ENCODE measurements around the gene ST6GAL1.
"Not testable (repeated sequence)": the region's sequence is repeated elsewhere in the genome, so short reads cannot be mapped to it uniquely, and the experiment has no call there.

ST6GAL1 gene

DNA sequence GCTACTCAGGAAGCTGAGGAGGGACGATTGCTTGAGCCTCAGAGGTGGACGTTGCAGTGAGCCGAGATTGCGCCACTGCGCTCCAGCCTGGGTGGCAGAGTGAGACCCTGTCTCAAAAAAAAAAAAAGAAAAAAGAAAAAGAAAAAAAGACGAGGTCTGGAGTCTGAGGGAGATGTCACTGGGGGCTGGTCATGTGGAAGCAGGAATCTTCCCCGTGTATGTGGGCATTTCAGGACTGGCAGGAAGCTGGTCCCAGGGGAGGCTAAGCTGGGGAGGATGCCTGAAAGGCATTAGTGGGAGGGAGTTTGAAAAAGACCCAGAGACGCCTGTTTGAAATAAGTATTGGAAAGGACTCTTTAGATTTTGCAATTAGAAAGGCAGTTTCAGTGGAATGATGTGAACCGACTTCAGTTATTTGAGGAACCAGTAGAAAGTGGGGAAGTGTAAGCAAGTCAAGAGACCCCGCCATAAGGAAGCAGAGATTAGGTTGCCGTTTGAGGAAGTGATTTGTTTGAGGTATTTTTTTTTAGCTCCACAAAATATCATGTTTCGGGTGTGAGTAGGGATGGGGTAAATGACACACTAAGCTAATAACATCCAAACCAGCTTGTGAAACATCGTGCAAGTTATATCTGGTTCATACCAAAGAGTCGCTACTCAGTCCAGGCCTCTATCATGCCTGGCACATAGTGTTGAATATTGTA lies 55.5 kb downstream of the ST6GAL1 start:
- no peak overlapping the region for H3K27ac ChIP-seq (ENCODE audit: low read depth, low read length)
- H3K4me3 ChIP-seq (ENCODE audit: low read length) = no peak overlapping the region
- no peaks in the 10 kb centered on the region for H3K27me3 ChIP-seq (ENCODE audit: control insufficient read depth, insufficient read depth, low read length)
- no peaks in the 10 kb centered on the region for H3K4me1 ChIP-seq (ENCODE audit: control insufficient read depth, insufficient read depth, low read length)
- H3K9ac ChIP-seq (ENCODE audit: low read length) = no peak overlapping the region
- H3K36me3 ChIP-seq (ENCODE audit: control insufficient read depth, insufficient read depth, low read length) = no peaks in the 10 kb centered on the region

DNA sequence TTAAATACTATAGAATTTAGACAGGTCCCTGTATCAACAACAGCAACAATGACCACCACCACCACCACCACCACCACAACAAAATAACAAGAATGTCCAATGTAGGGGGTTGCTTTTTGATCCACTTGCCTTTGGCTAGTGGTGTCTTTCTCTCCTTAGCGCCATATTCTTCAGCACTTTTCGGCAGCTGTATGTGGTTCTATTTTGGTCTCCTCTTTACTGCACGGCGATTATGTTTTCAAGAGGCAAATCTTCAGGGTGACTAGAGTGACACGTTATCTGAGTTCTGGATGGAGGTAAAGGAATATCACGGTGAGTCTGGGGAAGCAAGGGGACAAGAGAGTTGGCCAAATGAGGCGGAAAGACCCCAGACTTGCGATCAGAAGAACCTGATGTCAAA lies 56.1 kb downstream of the ST6GAL1 start:
- Histone ChIP-seq H3K27ac (ENCODE audit: low read depth, low read length) (no peak overlapping the region), H3K36me3 (ENCODE audit: control insufficient read depth, insufficient read depth, low read length) (peaks cover 4% of the 10 kb centered on the region), H3K4me1 (ENCODE audit: control insufficient read depth, insufficient read depth, low read length) (no peaks in the 10 kb centered on the region), H3K4me3 (ENCODE audit: low read length) (no peak overlapping the region), H3K27me3 (ENCODE audit: control insufficient read depth, insufficient read depth, low read length) (no peaks in the 10 kb centered on the region), H3K9ac (ENCODE audit: low read length) (no peak overlapping the region)

DNA sequence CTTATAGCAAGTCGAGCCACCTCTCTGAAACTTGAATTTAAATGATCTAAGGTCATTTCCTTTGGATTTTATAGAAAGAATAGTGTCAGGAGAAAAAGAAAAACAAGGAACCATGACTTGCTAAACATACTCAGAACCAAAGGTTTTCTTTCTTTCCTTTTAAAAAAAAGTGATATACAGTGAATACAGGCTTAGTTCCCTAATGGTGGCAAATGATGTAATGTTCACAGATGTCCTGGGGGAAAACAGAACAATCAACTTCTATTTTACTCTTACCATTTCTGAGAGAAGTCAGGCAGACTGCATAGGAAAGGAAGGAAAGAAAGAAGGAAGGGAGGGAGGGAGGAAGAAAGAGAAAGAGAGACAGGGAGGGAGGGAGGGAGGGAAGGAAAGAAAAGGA lies 56.5 kb downstream of the ST6GAL1 start:
- Histone ChIP-seq H3K36me3 (ENCODE audit: control insufficient read depth, insufficient read depth, low read length) (peaks cover 4% of the 10 kb centered on the region), H3K9ac (ENCODE audit: low read length) (no peak overlapping the region), H3K27me3 (ENCODE audit: control insufficient read depth, insufficient read depth, low read length) (no peaks in the 10 kb centered on the region), H3K27ac (ENCODE audit: low read depth, low read length) (no peak overlapping the region), H3K4me3 (ENCODE audit: low read length) (no peak overlapping the region), H3K4me1 (ENCODE audit: control insufficient read depth, insufficient read depth, low read length) (no peaks in the 10 kb centered on the region)

DNA sequence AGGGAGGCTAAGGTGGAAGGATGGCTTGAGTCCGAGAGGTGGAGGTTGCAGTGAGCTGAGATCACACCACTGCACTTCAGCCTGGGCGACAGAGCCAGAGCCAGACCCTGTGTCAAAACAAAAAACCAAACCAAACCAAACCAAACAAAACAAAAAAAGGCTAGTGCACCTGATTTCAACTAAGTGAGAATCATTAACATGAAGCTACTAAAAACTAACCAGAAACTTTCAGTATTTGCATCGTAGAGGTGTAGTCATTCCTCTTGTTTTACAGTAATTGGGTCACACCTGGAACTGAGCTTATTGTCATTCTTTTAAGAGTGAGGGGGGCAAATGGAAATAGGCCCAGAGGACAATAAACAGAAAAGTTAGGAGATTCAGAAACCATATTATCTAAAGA lies 58.5 kb downstream of the ST6GAL1 start:
- no peak overlapping the region for H3K9ac ChIP-seq (ENCODE audit: low read length)
- H3K27me3 ChIP-seq (ENCODE audit: control insufficient read depth, insufficient read depth, low read length) = no peaks in the 10 kb centered on the region
- no peak overlapping the region for H3K4me3 ChIP-seq (ENCODE audit: low read length)
- H3K36me3 ChIP-seq (ENCODE audit: control insufficient read depth, insufficient read depth, low read length) = peaks cover 4% of the 10 kb centered on the region
- H3K4me1 ChIP-seq (ENCODE audit: control insufficient read depth, insufficient read depth, low read length) = no peaks in the 10 kb centered on the region
- no peak overlapping the region for H3K27ac ChIP-seq (ENCODE audit: low read depth, low read length)

DNA sequence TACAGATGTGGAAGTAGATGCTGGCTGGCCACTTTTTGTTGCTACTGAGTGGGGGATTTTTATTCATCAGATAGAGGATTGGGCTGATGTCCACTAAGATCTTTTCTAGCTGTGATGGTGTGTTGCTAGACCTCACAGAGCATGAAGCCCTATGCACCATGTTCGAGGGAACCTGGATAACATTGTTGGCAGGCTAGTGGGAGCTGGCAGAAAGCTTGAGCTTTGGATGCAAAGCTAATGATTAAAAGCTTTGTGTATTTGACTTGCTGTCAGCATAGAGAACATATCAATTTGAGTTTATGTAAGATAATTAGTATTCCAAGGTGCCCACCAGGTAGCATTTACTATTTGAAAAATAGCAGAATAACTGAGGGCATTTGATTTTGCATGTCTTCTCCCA lies 59.1 kb downstream of the ST6GAL1 start:
- H3K27ac ChIP-seq (ENCODE audit: low read depth, low read length) = no peak overlapping the region
- no peaks in the 10 kb centered on the region for H3K4me1 ChIP-seq (ENCODE audit: control insufficient read depth, insufficient read depth, low read length)

DNA sequence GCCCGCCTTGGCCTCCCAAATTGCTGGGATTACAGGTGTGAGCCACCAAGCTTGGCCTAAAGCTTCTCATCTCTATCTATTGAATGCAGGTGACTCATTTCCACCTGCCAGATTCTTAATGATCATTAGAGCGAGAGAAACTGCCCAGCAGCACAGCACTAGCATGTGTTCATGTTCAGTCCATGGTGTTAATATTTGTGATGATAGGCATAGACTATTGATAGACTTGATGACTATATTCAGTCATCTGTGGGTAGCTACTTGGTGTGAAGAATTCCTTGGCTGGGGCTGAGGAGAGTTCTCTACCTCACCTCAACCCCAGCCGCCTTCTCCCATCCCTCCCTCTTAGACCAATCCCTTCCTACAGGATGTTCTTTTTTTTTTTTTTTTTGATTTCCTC lies 60.0 kb downstream of the ST6GAL1 start:
- H3K4me3 ChIP-seq (ENCODE audit: low read length) = no peak overlapping the region
- H3K9ac ChIP-seq (ENCODE audit: low read length) = no peak overlapping the region
- H3K27ac ChIP-seq (ENCODE audit: low read depth, low read length) = no peak overlapping the region
- peaks cover 4% of the 10 kb centered on the region for H3K36me3 ChIP-seq (ENCODE audit: control insufficient read depth, insufficient read depth, low read length)
- H3K27me3 ChIP-seq (ENCODE audit: control insufficient read depth, insufficient read depth, low read length) = no peaks in the 10 kb centered on the region
- H3K4me1 ChIP-seq (ENCODE audit: control insufficient read depth, insufficient read depth, low read length) = no peaks in the 10 kb centered on the region

More for the DNA sequence above, 59.1 kb downstream of the ST6GAL1 start:
- Histone ChIP-seq H3K36me3 (ENCODE audit: control insufficient read depth, insufficient read depth, low read length) (peaks cover 4% of the 10 kb centered on the region), H3K4me3 (ENCODE audit: low read length) (no peak overlapping the region), H3K27me3 (ENCODE audit: control insufficient read depth, insufficient read depth, low read length) (no peaks in the 10 kb centered on the region), H3K9ac (ENCODE audit: low read length) (no peak overlapping the region)

DNA sequence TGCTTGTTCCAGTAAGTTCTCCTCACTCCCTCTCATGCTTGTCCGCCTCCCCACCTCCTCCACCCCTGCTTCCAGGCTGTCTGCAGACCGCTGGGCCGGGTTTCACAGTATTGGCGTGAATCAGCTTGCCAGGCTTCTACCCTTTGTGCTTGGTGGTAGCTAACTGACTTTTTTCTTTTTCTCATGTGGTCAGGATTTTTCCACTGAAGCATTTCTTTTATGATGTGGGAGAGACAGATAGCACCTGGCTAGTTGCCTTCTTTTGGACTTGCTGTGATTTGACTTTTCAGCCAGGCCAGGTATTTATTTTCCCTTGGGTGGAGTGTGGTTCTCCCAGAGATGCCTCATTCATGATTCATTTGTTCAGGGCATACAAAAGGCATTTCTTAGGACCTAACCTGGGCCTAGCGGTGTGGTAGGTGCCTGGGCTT lies 60.6 kb downstream of the ST6GAL1 start:
- Histone ChIP-seq H3K36me3 (ENCODE audit: control insufficient read depth, insufficient read depth, low read length) (peaks cover 4% of the 10 kb centered on the region), H3K9ac (ENCODE audit: low read length) (no peak overlapping the region), H3K27ac (ENCODE audit: low read depth, low read length) (no peak overlapping the region), H3K4me1 (ENCODE audit: control insufficient read depth, insufficient read depth, low read length) (no peaks in the 10 kb centered on the region), H3K27me3 (ENCODE audit: control insufficient read depth, insufficient read depth, low read length) (no peaks in the 10 kb centered on the region), H3K4me3 (ENCODE audit: low read length) (no peak overlapping the region)

DNA sequence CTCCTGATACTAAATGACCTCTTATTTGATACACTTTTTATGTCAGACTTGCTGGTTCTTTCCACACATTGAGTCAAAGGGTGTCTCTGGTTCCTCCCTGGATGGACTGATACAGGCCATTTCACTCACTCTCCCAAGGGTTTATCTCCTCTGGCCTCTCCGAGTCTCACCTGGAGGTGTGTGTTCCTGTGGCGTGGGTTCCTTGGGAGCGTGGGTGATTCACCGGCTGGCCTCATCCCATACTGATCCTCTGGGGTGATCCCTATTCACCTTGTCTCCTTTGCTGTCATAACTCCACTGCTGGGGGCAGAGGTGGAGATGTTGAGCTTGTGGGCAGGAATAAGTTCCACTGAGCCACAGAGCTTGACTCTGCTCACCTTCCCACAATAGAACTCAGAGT lies 61.1 kb downstream of the ST6GAL1 start:
- Histone ChIP-seq H3K27me3 (ENCODE audit: control insufficient read depth, insufficient read depth, low read length) (no peaks in the 10 kb centered on the region), H3K27ac (ENCODE audit: low read depth, low read length) (no peak overlapping the region), H3K4me3 (ENCODE audit: low read length) (no peak overlapping the region), H3K4me1 (ENCODE audit: control insufficient read depth, insufficient read depth, low read length) (no peaks in the 10 kb centered on the region), H3K9ac (ENCODE audit: low read length) (no peak overlapping the region), H3K36me3 (ENCODE audit: control insufficient read depth, insufficient read depth, low read length) (peaks cover 4% of the 10 kb centered on the region)

DNA sequence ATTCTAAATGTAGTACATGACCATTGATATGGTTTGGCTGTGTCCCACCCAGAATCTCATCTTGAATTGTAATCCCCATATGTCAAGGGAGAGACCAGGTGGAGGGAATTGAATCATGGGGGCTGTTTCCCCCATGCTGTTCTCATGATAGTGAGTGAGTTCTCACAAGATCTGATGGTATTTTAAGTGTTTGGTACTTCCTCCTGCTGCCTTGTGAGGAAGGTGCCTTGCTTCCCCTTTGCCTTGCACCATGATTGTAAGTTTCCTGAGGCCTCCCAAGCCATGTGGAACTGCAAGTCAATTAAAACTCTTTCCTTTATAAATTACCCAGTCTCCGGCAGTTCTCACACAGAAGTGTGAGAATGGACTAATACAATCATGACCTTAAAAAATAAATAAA lies 61.8 kb downstream of the ST6GAL1 start:
- not testable (repeated sequence) for H3K4me3 ChIP-seq (ENCODE audit: low read length); H3K9ac ChIP-seq (ENCODE audit: low read length); H3K27ac ChIP-seq (ENCODE audit: low read depth, low read length); H3K4me1 ChIP-seq (ENCODE audit: control insufficient read depth, insufficient read depth, low read length); H3K36me3 ChIP-seq (ENCODE audit: control insufficient read depth, insufficient read depth, low read length); H3K27me3 ChIP-seq (ENCODE audit: control insufficient read depth, insufficient read depth, low read length)

DNA sequence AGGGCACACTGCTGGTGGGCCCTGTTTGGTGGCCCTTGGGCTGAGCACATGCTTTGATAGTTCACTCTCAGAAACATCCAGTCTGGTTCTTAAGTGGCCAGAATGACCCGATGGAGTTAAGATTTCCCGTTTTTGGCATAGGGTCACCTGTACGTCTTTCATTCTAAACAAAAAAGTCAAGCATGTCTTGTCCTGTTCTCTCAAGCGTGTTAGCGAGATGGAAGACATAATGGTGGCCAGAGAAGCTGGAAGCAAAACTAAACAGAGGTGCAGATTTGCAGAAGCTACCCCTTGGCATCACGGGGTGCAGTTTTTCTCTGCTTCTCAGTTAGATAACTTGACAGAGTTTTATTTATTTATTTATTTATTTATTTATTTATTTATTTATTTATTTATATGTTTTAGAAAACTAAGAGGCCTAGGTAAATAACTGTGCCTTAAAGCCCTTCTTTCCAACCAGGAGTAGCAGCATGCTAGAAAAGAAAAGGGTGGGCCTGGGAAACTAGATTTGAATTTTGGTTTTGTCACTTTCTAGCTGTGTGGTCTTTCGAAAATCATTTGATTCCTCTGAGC lies 63.0 kb downstream of the ST6GAL1 start:
- Histone ChIP-seq H3K4me1 (ENCODE audit: control insufficient read depth, insufficient read depth, low read length) (no peaks in the 10 kb centered on the region), H3K9ac (ENCODE audit: low read length) (no peak overlapping the region), H3K27ac (ENCODE audit: low read depth, low read length) (no peak overlapping the region), H3K36me3 (ENCODE audit: control insufficient read depth, insufficient read depth, low read length) (peaks cover 4% of the 10 kb centered on the region), H3K4me3 (ENCODE audit: low read length) (no peak overlapping the region), H3K27me3 (ENCODE audit: control insufficient read depth, insufficient read depth, low read length) (no peaks in the 10 kb centered on the region)

DNA sequence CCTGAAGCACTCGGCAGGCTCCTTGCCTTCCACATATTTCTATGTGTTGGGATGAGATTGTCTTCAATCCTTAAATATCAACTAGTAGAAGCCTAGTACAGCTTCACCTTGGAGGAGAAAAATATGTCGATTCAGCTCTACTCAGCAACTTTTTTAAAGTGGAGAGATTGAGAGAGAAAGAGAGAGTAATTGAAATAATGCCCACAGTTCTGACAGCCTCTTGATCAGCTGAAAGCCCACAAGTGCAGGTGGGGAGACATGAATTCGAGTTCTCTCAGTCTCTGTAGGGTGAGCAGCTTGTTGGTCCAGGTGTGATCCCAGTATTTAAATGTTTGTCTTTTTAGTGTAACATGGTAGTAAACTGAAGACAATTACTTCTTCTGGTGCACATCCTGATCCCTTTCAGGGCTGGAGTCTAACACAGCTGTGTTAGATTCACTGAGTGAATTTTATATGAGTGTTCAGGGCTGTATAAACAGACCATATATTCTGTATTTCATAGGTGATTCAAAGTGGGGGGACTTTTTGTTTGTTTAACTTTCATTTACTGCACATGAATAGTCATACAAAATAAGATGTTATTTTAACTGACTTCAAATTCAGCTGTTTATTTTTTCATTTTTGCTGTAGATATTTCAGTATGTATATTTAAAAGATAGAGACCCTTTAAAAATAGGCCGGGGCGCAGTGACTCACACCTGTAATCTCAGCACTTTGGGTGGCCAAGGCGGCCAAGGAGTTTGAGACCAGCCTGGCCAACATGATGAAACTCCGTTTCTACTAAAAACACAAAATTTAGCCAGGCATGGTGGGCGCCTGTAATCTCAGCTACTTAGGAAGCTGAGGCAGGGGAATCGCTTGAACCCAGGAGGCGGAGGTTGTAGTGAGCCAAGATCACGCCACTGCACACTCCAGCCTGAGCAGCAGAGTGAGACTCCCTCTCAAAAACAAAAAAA lies 64.0 kb downstream of the ST6GAL1 start:
- no peaks in the 10 kb centered on the region for H3K27me3 ChIP-seq (ENCODE audit: control insufficient read depth, insufficient read depth, low read length)
- H3K4me3 ChIP-seq (ENCODE audit: low read length) = no peak overlapping the region
- peaks cover 4% of the 10 kb centered on the region for H3K36me3 ChIP-seq (ENCODE audit: control insufficient read depth, insufficient read depth, low read length)
- H3K9ac ChIP-seq (ENCODE audit: low read length) = no peak overlapping the region
- no peaks in the 10 kb centered on the region for H3K4me1 ChIP-seq (ENCODE audit: control insufficient read depth, insufficient read depth, low read length)
- no peak overlapping the region for H3K27ac ChIP-seq (ENCODE audit: low read depth, low read length)

DNA sequence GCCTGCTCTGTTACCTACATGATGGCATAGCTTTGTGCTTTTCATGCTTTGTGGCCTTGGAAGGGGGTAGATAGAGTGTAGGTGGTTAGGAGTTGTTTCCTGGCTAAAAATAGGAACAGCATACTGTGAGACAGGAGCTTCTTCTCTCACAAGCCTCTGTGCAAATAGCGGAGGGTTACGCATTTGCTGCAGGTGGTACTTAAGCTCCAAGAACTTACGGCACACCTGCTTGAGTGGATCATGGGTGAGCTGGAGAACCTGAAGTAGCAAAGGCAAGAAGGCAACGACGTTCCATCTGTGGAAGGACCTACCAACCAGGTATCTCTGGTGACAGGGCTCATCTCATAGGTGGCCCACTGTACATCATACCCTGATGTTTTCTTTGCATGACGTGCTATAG lies 66.0 kb downstream of the ST6GAL1 start:
- Histone ChIP-seq H3K27me3 (ENCODE audit: control insufficient read depth, insufficient read depth, low read length) (no peaks in the 10 kb centered on the region), H3K9ac (ENCODE audit: low read length) (no peak overlapping the region), H3K4me3 (ENCODE audit: low read length) (no peak overlapping the region), H3K36me3 (ENCODE audit: control insufficient read depth, insufficient read depth, low read length) (no peaks in the 10 kb centered on the region), H3K4me1 (ENCODE audit: control insufficient read depth, insufficient read depth, low read length) (no peaks in the 10 kb centered on the region), H3K27ac (ENCODE audit: low read depth, low read length) (no peak overlapping the region)
